ENCODE results near the gene ECHDC1.

DNA sequence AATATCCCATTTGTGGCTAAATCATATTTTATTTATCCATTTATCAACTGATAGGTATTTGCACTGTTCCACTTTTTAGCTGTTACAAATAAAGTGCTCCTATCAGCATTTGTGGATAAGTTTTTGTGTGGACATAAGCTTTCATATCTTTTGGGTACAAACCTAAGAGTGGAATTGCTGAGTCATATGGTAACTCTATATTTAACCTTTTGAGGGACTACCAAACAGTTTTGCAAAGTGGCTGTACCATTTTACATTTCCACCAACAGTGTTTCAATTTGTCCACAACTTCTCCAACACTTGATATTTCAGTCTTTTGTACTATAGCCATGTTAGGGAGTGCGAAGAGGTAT lies 23.6 kb upstream of the ECHDC1 start:
- TF ChIP-seq, protein P1, sequence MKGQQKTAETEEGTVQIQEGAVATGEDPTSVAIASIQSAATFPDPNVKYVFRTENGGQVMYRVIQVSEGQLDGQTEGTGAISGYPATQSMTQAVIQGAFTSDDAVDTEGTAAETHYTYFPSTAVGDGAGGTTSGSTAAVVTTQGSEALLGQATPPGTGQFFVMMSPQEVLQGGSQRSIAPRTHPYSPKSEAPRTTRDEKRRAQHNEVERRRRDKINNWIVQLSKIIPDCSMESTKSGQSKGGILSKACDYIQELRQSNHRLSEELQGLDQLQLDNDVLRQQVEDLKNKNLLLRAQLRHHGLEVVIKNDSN (IDR thresholded peaks at IDR 0.05): no peak
- TF ChIP-seq ZBTB7A (IDR thresholded peaks at IDR 0.05; ENCODE audit: low read depth) (no peak), EGR1 (IDR thresholded peaks at IDR 0.05) (no peak), EP300 (IDR thresholded peaks at IDR 0.05; ENCODE audit: borderline replicate concordance) (no peak), TCF12 (IDR thresholded peaks at IDR 0.05; ENCODE audit: low read depth) (no peak), TEAD4 (IDR thresholded peaks at IDR 0.05) (no peak)
- TF ChIP-seq, protein P2, sequence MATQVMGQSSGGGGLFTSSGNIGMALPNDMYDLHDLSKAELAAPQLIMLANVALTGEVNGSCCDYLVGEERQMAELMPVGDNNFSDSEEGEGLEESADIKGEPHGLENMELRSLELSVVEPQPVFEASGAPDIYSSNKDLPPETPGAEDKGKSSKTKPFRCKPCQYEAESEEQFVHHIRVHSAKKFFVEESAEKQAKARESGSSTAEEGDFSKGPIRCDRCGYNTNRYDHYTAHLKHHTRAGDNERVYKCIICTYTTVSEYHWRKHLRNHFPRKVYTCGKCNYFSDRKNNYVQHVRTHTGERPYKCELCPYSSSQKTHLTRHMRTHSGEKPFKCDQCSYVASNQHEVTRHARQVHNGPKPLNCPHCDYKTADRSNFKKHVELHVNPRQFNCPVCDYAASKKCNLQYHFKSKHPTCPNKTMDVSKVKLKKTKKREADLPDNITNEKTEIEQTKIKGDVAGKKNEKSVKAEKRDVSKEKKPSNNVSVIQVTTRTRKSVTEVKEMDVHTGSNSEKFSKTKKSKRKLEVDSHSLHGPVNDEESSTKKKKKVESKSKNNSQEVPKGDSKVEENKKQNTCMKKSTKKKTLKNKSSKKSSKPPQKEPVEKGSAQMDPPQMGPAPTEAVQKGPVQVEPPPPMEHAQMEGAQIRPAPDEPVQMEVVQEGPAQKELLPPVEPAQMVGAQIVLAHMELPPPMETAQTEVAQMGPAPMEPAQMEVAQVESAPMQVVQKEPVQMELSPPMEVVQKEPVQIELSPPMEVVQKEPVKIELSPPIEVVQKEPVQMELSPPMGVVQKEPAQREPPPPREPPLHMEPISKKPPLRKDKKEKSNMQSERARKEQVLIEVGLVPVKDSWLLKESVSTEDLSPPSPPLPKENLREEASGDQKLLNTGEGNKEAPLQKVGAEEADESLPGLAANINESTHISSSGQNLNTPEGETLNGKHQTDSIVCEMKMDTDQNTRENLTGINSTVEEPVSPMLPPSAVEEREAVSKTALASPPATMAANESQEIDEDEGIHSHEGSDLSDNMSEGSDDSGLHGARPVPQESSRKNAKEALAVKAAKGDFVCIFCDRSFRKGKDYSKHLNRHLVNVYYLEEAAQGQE (IDR thresholded peaks at IDR 0.05; ENCODE audit: low read depth): no peak
